Astrocyte of the spinal cord (primary cell): ENCODE measurements around the gene CAPZA2.

Experiments used
- DNase-seq: peaks from one replicate; pipeline ENCODE4 v3.0.0; 2011; ENCODE audit warnings: low read depth, low spot score
- H3K4me3 ChIP-seq: 2 replicates; pipeline ENCODE4 v1.5.1; 2011; ENCODE audit warnings: low read depth, mild to moderate bottlenecking, low read length, moderate library complexity
- in situ Hi-C: cut with HindIII; loops from 2 replicates; pipeline ENCODE4 v1.10.0; 2017; ENCODE audit warnings: low sequenced_read_pairs
- TF ChIP-seq, protein P1 (sequence below): IDR thresholded peaks from 2 replicates; pipeline ENCODE4 v1.5.1; 2012; ENCODE audit warnings: low read depth, mild to moderate bottlenecking, low read length, inconsistent platforms

Gene CAPZA2

DNA sequence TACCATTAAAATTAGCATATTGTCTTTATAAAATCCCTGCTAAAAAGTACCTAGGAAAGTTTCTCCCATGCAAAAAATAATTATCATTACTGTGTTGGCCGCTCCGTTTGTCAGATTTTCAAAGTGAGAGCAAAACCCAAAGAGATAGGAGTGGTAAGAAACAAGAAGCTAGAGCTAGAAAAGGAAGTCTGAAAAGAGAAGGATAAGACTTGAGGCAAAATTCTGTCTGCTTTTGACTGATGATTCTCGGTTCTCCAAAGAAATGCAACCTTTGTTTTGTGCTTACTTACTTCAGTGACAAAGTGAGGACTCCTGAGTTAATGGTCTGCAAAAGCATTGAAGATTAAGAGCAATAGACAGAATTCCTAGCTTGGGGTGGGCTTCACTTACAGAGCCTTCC lies 33.3 kb upstream of the CAPZA2 start:
- no peak for DNase-seq
- TF ChIP-seq, protein P1, sequence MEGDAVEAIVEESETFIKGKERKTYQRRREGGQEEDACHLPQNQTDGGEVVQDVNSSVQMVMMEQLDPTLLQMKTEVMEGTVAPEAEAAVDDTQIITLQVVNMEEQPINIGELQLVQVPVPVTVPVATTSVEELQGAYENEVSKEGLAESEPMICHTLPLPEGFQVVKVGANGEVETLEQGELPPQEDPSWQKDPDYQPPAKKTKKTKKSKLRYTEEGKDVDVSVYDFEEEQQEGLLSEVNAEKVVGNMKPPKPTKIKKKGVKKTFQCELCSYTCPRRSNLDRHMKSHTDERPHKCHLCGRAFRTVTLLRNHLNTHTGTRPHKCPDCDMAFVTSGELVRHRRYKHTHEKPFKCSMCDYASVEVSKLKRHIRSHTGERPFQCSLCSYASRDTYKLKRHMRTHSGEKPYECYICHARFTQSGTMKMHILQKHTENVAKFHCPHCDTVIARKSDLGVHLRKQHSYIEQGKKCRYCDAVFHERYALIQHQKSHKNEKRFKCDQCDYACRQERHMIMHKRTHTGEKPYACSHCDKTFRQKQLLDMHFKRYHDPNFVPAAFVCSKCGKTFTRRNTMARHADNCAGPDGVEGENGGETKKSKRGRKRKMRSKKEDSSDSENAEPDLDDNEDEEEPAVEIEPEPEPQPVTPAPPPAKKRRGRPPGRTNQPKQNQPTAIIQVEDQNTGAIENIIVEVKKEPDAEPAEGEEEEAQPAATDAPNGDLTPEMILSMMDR = no peak
- no peak overlapping the region for H3K4me3 ChIP-seq
- in situ Hi-C loops = no loop called here

- no peak for DNase-seq
- in situ Hi-C loops = no loop called here
- TF ChIP-seq, protein P1 = no peak
- no peak overlapping the region for H3K4me3 ChIP-seq
Measured at GRCh38 chr7:116829493-116829892, 32.9 kb upstream of the CAPZA2 start.

GRCh38 chr7:116832692-116833091 lies 29.7 kb upstream of the CAPZA2 start:
- TF ChIP-seq, protein P1 = no peak
- DNase-seq = no peak
- no peak overlapping the region for H3K4me3 ChIP-seq
- in situ Hi-C loops = no loop called here

- TF ChIP-seq, protein P1 = no peak
- peak; percentile 41 for DNase-seq
- H3K4me3 ChIP-seq = no peak overlapping the region
- in situ Hi-C loops = no loop called here
Measured at GRCh38 chr7:116834815-116835504, 27.4 kb upstream of the CAPZA2 start.

GRCh38 chr7:116836048-116836447 lies 26.3 kb upstream of the CAPZA2 start:
- H3K4me3 ChIP-seq = no peak overlapping the region
- DNase-seq = no peak
- TF ChIP-seq, protein P1 = no peak
- in situ Hi-C loops = no loop called here

DNA sequence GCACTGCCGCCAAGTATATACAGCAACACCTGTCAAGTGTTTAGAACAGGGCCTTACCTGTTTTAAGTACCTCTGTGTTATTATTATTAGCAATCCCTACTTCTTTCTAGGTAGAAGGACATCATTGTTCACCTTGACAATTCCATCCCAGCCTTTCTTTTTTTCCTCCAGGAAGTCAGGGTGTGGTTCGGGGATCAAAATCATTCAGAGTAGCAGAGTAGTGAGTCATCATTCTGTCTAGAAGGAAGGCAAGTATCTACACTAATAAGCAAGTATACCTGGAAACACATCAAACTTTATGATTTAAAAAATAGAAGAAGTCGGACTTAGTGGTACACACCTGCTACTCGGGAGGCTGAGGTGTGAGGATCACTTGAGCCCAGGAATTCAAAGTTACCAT lies 25.5 kb upstream of the CAPZA2 start:
- in situ Hi-C loops = no loop called here
- H3K4me3 ChIP-seq = no peak overlapping the region
- no peak for DNase-seq
- TF ChIP-seq, protein P1 = no peak
